Measurements from ENCODE around the gene KLHL29. TPM values are rescaled to one million over a fixed set of nuclear protein-coding genes. Genes with fewer than 3 reads are reported as not detected.

Gene KLHL29
- total and polyA plus RNA-seq, 2 experiments from 2014 or later = 1.5 to 6.5 TPM

- no peak for TF ChIP-seq CTCF (conservative IDR thresholded peaks at IDR 0.05; ENCODE audit: low read depth in 2 of 2)
- TF ChIP-seq ZNF462 (CRISPR knock-in tag; IDR thresholded peaks at IDR 0.05) = no peak
- no peak for TF ChIP-seq ZNF114 (CRISPR knock-in tag; IDR thresholded peaks at IDR 0.05)
- TF ChIP-seq POLR2AphosphoS5 (IDR thresholded peaks at IDR 0.05; ENCODE audit: low read depth) = no peak
- TF ChIP-seq STAT1 (IDR thresholded peaks at IDR 0.05; ENCODE audit: unreplicated experiment) = no peak
- TF ChIP-seq NANOG (IDR thresholded peaks at IDR 0.05; ENCODE audit: borderline replicate concordance) = no peak
- no peak for TF ChIP-seq ZNF331 (CRISPR knock-in tag; IDR thresholded peaks at IDR 0.05; ENCODE audit: low read depth)
- TF ChIP-seq ETS1 (IDR thresholded peaks at IDR 0.05) = no peak
Measured at GRCh38 chr2:23635442-23636340, 250.7 kb downstream of the KLHL29 start (continued).
